GM12874 (cell line): ENCODE data around the gene TRIM65.

Experiments used
- TF ChIP-seq, protein P1 (sequence below): IDR thresholded peaks from 2 replicates; pipeline ENCODE4 v1.5.1; 2011; ENCODE audit warnings: low read depth, mild to moderate bottlenecking, control low read depth, low read length, moderate library complexity; ENCODE audit not compliant: insufficient read depth

TRIM65 gene

DNA sequence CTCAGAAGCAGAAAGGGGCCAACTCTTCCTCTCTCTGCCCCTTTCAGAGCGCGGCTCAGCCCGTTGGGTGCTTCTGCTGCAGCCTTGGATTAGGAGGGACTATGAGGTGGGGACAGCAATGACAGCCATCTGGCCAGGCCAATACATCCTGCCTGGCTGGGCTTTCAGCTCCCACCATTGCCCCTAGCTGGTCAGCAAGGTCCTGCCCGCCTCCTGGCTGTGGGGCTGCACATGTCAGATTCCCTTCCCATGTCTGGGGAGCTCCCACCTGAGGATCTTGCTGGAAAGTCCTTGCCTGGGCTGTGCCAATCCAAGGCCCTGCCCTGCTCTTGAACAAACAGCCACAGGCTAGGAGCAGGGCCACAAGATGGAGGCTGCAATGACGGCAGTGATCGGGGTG lies 8.3 kb downstream of the TRIM65 start:
- TF ChIP-seq, protein P1, sequence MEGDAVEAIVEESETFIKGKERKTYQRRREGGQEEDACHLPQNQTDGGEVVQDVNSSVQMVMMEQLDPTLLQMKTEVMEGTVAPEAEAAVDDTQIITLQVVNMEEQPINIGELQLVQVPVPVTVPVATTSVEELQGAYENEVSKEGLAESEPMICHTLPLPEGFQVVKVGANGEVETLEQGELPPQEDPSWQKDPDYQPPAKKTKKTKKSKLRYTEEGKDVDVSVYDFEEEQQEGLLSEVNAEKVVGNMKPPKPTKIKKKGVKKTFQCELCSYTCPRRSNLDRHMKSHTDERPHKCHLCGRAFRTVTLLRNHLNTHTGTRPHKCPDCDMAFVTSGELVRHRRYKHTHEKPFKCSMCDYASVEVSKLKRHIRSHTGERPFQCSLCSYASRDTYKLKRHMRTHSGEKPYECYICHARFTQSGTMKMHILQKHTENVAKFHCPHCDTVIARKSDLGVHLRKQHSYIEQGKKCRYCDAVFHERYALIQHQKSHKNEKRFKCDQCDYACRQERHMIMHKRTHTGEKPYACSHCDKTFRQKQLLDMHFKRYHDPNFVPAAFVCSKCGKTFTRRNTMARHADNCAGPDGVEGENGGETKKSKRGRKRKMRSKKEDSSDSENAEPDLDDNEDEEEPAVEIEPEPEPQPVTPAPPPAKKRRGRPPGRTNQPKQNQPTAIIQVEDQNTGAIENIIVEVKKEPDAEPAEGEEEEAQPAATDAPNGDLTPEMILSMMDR, result no peak

DNA sequence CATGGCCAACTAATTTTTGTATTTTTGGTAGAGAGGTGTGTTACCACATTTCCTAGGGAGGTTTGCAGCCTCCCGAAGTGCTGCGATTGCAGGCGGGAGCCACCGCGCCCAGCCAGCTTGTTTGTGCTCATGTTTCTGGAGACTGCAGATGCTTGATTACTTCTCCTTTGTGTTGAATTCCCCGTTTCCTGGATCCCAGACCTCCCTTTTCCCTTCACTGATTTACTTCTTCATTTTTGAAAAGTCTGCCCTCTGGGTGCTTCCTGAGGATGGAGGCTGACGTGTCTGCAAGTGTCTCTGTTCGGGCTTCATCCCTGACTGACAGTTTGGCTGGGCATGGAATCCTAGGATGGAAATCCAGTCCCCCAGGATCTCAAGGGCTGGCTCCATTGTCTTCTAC lies 11.3 kb downstream of the TRIM65 start:
- TF ChIP-seq, protein P1, result no peak

DNA sequence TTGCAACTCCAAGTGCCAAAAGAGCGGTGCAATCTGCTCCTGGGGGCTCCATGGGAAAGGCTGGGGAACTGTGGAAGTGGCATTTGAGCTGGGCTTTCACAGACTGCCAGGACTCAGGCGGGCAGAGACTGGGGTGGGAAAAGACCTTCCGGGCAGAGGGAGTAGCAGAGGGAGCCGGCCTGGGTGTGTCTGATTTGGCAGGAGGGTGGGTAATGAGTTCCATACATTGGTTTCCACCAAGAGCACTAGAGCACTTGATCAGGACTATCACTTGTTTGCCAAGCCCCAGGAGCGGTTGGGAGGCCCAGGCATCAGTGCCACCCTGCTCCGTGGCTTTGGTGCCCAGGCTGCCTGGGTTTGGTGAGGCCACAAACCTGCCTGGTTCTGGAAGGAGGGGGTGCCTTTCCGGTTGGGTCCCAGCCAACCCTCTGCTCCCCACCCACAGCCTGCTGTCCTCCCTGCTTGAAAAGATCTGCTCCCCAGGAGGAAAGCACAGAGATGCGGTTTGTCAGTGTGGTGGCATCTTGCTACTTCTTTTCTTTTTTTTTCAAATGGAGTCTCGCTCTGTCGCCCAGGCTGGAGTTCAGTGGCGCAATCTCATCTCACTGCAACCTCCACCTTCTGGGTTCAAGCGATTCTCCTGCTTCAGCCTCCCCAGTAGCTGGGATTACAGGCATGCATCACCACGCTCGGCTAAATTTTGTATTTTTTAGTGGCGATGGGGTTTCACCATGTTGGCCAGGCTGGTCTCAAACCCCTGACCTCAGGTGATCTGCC lies 14.9 kb downstream of the TRIM65 start:
- TF ChIP-seq, protein P1, result no peak

DNA sequence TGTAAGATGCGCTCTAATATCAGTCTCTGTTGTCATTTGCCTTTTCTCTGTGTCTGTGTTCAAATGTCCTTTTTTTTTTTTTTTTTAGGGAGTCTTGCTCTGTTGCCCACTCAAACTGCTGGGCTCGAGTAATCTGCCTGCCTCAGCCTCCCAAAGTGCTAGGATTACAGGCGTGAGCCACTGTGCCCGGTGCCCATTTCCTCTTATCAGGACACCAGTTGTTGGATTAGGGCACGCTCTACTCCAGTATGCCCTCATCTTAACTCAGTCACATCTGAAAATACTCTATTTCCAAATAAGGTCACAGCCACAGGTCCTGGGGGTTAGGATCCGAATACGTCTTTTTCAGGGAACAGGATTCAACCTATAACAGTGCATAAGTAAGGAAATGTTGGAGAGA lies 16.5 kb downstream of the TRIM65 start:
- TF ChIP-seq, protein P1, result no peak

DNA sequence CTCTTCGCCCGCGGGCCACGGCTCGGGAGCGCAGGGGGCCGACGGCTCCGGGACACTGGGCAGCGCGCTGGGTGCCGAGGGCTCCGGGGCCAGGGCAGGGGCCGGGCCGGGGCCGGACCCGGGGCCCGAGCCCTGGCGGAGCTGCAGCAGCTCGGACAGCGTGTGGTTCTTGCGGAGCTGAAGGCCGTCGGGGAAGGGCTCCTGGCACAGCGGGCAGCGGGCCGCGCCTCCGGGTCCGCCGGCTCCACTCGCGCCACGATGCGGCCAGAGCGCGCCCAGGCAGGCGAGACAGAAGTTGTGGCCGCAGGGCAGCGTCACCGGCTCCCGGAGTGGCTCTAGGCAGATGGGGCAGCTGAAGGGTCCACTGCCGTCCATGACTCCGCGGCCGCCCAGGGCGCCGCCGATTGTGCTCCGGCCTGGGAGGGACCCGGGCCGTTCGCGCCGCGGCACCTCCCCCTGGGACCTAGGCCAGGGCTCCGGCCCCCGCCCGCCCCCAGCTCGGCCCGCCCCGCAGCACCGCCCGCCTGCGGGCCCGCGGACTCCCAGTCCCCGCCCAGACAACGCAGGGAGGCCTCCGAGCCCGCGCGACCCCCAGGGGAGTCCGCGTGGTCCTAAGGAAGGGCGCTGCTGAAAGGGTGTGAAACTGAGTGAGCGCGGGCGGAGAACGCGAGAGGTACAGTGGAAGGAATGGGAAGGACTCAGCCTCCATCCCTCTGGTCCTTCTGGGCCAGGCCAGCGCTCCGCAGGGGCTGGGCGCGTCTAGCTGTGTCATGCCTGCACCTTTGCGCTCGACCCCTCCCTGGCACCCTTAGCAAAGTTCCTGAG lies 18.4 kb downstream of the TRIM65 start, which contains the start of gene TRIM47:
TRIM47 (minus strand) TSS at position 408 of the 825 bp plus-strand sequence; CDS start at position 375, 33 bp downstream.
- TF ChIP-seq, protein P1, result peak; percentile 28; the same call in 1 of the 2 replicates

DNA sequence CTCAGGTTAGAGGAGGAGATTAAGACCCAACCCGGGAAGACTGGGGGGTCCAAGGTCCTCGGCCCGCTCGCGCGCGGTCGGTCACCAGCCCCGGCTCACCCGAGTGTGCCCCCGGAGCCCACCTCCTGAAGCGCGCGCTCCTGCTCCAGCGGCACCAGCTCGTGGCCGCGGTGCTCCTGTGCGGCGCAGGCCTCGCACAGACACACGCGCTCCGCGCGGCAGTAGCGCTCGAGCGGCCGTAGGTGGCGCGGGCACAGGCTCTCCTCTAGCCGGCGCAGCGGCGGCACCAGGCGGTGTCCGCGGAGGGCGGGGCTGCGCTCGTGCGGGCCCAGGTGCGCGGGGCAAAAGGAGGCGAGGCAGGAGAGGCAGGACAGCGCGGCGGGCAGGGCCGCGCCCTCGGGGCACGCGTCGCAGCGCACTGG lies 19.0 kb downstream of the TRIM65 start:
- TF ChIP-seq, protein P1, result peak; percentile 77
